Keratinocyte (primary cell): ENCODE measurements around the gene CDY2B.
"Not testable (repeated sequence)": the region's sequence is repeated elsewhere in the genome, so short reads cannot be mapped to it uniquely, and the experiment has no call there.

Source experiments
- CTCF ChIP-seq, 3 experiments: IDR thresholded peaks in 1 of 3; conservative IDR thresholded peaks in 1 of 3; optimal IDR thresholded peaks in 1 of 3; 2 replicates in 2 of 3; 3 replicates in 1 of 3; pipeline versions ENCODE3 to v1.5.1; 2011; ENCODE audit warnings: low read length in 3 of 3, mild to moderate bottlenecking in 3 of 3, moderate library complexity in 2 of 3, control low read depth in 1 of 3, inconsistent platforms in 1 of 3; ENCODE audit not compliant: insufficient read depth in 2 of 3; ENCODE audit errors: extremely low read depth in 1 of 3
- EZH2 ChIP-seq: IDR thresholded peaks from one replicate; pipeline ENCODE4 v1.6.1; 2012; ENCODE audit warnings: inconsistent platforms, mild to moderate bottlenecking, low read length, moderate library complexity

- not testable (repeated sequence) for TF ChIP-seq CTCF (optimal IDR thresholded peaks at IDR 0.05 in 1 of 3, IDR thresholded peaks at IDR 0.05 in 1 of 3, conservative IDR thresholded peaks at IDR 0.05 in 1 of 3; ENCODE audit: extremely low read depth in 1 of 3, insufficient read depth in 2 of 3, low read length in 3 of 3); EZH2
These were observed 3.3 kb downstream of the CDY2B start for GRCh38 chrY:17876767-17877166.
